LNCAP (cell line): ENCODE results near the gene TPPP.

ENCODE experiments used
- TF ChIP-seq, protein P1 (sequence below): fragments of 450-650 bp; IDR thresholded peaks from 2 replicates; pipeline ENCODE4 v1.5.1; 2017; ENCODE audit warnings: mild to moderate bottlenecking

The TPPP gene

DNA sequence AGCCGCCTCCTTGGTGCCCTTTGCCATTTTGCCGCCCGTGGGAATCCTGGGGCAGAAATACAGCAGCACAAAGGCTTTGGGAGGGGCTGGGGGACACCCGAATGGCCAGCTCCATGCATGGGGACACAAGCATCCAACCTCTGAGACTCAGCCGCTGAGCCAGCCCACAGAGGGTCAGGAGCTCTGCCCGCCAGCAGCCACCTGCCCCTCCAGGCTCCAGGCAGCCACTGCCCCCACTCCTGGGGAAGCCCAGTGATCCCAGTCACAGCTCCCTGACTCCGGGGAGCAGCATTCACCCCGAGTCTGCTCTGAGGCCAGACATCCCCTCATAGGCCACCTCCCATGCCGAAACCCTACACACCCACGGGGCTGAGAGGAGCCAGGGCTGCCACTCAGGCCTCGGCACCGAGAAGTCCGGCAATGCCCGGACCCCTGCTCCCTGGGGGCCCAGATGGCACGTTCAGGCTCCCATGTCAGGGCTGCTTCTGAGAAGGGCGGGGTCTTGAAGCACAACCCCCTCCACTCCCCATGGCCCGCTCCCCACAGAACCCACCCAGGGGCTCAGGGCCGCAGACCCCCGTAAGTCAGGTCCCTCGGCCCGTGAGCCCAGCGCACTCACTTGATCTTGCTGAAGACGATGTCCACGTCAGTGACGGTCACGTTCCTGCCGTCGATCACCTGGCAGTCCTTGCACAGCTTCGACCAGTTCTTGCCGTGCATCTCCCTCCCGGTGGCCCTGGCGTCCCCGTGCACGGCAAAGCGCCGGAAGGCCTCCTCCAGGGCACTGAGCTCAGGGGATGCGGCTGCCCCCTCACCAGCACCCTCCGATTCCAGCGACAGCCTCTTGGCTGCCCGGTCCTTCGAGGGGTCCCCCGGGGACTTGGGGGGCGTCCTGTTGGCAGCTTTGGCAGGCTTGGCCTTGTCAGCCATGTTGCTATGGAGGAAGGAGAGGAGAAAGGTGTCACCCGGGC is 15.7 kb downstream of the TPPP start:
- TF ChIP-seq, protein P1, sequence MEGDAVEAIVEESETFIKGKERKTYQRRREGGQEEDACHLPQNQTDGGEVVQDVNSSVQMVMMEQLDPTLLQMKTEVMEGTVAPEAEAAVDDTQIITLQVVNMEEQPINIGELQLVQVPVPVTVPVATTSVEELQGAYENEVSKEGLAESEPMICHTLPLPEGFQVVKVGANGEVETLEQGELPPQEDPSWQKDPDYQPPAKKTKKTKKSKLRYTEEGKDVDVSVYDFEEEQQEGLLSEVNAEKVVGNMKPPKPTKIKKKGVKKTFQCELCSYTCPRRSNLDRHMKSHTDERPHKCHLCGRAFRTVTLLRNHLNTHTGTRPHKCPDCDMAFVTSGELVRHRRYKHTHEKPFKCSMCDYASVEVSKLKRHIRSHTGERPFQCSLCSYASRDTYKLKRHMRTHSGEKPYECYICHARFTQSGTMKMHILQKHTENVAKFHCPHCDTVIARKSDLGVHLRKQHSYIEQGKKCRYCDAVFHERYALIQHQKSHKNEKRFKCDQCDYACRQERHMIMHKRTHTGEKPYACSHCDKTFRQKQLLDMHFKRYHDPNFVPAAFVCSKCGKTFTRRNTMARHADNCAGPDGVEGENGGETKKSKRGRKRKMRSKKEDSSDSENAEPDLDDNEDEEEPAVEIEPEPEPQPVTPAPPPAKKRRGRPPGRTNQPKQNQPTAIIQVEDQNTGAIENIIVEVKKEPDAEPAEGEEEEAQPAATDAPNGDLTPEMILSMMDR: no peak

DNA sequence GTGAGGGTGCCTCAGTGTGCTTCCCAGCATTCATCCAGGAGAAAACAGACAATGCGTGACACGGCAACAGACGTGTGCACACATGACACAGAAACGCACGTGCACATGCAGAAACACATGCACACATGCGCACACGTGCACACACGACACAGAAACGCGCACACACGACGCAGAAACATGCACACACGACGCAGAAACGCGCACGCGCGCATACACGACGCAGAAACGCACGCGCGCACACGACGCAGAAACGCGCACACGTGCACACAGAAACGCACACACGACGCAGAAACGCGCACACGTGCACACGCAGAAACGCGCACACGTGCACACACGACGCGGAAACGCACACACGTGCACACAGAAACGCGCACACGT is 16.5 kb downstream of the TPPP start:
- TF ChIP-seq, protein P1: no peak

DNA sequence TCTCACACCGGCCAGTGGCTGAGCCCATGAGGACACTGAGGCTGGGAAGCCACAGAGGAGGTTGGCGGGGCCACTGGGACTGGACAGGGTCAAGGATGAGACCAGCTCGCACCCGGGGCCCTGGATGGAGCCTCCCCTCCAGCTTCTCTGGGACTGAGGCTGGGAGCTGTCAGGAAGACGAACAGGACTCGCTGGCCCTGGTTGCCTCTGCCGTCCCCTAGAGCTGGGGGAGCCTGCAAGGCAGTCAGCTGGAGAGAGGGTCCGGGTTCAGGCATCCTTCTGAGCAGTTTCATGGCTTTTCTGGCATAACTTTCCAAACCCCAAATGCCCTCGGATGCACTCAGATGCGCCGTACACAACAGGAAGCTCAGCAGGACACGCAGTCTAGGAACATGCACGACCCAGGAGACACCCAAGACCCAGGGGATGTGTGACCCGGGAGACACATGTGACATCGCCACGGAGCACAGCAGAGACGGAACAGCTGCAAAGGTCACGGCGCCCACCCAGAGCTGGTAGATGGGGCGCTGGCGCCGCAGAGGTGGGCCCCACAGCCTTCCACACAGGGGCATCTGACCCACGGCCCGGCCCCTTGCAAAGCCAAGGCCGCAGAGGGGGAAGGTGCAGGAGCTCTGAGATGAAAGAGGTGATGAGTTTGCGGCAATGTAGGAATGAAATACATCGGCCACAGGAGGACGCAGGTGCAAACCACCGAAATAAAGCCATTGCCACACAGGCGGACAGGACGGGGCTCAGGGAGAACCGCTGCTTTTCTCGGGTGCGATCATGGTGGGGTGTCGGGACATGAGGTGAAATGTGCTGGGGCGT is 17.1 kb downstream of the TPPP start:
- TF ChIP-seq, protein P1: no peak

DNA sequence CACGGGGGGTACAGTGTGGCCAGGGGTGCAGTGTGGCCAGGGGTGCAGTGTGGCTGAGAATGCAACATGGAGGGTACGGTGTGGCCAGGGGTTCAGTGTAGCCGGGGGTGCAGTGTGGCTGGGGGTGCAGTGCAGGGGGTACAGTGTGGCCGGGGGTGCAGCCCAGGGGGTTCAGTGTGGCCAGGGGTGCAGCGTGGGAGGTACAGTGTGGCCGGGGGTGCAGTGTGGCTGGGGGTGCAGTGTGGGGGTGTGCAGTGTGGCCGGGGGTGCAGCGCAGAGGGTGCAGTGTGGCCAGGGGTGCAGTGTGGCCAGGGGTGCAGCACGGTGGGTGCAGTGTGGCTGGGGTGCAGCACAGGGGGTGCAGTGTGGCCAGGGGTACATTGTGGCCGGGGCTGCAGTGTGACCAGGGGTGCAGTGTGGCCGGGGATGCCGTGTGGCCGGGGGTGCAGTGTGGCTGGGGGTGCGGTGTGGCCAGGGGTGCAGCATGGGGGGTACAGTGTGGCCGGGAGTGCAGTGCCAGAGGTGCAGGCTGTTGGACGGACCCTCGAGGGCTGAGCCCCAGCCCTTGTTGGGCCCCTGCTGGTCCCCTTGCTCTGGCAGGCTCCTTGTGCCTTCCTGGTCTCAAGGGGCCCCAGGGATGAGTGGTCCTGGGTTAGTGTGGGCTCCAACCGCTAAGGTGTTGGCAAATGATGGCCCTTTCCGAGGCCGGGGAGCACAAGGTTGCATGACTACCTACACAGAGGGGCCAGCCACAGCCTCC is 17.9 kb downstream of the TPPP start:
- TF ChIP-seq, protein P1: no peak

DNA sequence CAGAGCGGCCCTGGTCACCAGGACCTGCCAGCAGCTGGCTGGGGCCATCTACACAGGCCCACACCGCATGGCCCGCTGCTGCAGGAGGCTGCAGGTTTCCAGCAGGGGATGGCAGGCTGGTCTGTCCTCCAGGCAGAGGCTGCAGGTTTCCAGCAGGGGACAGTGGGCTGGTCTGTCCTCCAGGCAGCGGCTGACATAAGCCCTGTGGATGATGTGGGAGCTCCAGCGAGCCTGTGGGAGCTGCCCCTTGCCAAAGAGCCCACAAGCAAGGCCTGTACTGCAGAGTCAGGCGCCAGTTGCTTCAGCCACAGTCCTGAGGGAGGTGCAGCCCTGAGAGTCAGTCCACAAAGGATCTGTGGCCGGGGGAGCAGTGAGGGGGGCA is 18.5 kb downstream of the TPPP start:
- TF ChIP-seq, protein P1: no peak

DNA sequence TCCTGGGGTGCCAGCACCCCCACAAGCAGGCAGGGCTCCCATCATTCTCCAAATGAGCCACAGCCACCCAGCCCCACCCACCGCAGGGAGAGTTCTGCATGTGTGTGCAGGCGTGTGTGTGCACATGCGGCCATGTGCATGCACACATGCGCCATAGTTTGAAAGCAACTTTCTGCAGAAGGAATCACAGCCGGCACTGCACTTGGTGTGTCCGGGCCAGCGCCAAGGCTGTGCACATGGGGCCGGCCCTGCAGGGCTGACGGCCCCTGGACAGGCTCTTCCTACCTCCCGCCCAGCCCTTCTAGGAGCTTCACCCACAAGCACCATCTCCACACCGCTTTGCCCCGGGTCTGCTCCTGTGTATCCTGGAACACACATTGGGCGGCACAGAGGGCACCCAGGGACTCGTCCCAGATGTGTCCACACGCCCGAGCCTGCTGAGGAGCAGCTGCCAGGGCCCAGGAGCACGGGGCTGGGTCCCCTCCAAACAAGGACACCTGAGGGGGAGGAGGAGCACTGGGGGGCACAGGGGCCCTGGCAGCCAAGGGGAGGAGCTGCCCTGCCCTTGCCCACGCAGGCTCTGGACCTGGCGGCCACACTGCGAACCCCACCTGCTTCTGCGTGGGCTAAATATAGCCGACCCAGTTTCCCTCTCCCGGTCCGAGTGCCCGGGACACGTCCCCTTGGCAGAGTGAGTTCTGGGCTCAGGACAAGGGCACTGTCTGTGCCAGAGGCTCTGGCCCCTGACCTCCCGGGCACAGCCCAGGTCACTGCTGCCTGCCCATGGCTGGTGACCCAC is 19.1 kb downstream of the TPPP start:
- TF ChIP-seq, protein P1: no peak
